Cortex of kidney (tissue), 1 donor: ENCODE measurements around the gene PSTPIP1.

Source experiments
- DNase-seq: peaks from one replicate; lab custom pipeline; 2025; lab: John Stamatoyannopoulos, UW

PSTPIP1 gene

DNA sequence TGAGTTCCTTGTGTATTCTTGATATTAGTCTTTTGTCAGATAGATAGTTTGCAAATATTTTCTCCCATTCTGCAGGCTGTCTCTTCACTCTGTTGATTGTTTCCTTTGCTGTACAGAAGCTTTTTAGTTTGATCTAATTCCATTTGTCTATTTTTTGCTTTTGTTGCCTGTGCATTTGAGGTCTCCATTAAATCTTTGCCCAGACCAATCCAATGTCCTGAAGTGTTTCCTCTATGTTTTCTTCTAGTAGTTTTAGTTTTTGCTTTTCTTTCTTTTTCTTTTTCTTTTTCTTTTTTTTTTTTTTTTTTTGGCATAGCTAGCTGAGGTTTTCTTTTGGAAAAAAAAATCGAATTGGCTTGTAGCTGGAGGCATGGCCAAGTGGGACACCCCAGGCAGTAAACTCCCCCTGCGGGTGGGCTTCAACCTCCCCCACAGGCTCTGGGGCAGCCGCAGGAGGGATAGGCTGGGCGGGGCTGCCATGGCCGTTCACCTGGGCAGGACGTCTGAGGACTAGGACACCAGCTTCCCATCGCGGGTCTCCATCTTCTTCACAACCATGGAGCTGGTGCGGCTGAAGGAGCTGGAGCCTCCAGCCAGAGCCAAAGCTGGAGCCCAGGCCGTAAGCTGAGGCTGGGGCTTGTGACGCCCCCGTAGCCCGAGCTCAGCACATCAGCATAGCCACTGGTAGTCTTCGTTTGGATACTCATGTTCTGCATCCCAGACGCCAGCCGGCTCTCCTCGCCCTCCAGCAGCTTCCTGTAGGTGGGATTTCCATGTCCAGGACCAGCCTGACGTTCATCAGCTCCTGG lies 16.2 kb upstream of the PSTPIP1 start:
- DNase-seq: no peak

DNA sequence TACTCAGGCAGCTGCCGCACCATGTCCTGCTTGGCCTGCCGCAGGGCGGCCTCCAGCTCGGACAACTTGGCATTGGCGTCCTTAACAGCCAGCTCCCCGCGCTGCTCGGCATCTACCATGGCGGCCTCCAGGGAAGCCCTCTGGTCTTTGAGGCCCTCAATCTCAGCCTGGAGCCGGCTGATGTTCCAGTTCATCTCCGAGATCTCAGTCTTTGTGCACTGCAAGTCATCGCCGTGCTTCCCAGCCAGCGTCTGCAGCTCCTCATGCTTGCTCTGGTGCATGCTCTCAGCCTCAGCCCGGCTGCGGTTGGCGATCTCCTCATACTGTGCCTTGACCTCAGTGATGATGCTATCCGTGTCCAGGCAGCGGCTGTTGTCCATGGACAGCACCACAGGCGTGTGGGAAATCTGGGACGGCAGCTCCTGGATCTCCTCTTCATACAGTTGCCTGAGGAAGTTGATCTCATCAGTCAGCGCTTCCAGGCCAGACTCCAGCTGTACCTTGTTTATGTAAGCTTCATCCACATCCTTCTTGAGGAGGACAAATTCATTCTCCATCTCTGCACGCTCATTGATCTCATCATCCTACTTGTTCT lies 15.5 kb upstream of the PSTPIP1 start:
- DNase-seq: no peak

DNA sequence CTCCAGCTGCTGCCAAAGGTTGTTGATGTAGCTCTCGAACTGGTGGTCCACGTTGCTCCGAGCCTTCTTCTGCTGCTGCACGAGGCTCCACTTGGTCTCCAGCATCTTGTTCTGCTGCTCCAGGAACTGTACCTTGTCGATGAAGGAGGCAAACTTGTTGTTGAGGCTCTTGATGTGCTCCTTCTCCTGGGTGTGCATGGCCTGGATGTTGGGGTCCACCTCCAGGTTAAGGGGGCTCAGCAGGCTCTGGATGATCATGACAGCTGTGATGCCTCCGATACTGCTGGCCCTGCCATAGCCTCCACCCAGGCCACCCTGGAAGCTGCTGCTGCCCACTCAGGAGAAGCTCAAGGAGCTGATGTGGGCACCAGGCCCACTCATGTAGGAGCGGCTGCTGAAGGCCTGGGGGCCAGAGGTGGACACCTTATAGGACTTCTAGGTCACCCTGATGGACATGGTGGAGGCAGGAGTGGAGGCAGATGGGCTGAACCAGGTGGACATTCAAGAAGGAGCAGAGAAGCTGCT lies 14.9 kb upstream of the PSTPIP1 start:
- no peak for DNase-seq

DNA sequence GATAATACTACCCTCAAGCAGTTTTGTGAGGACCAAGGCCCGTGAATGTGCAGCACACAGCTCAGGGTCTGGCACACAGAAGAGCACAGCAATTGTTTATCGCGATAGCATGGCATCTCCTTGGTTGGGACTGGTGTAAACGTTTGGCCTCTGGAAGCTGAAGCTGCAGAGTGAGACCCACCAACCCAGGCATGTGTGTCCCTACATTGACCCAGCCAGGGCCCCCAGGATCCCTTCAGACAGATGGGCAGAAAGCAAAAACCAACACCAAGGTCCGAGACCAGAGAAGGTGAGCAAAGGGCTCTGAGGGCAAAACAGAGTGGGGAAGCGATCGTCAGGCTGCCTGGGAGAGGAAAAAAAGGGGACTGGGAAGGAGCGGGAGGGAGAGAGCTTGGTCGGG lies 12.6 kb upstream of the PSTPIP1 start:
- no peak for DNase-seq

DNA sequence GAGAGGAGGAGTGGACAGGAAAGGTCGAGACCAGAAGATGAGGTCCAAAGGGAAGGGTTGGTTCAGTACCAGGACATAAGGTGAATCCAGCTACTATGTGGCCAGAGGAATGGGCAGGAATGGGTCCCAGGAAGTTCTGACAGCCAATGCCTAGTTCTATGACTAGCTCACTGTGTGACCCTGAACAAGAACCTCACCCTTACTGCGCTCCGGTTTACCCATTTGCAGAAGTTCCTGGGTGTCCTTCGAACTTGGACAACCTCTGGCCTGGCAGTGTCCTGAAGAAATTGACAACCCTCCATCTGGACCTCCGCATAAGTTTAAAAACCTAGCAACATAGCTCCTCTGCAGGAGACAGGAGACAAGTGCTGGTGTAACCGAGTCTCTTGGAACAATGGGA lies 12.2 kb upstream of the PSTPIP1 start:
- DNase-seq: no peak

DNA sequence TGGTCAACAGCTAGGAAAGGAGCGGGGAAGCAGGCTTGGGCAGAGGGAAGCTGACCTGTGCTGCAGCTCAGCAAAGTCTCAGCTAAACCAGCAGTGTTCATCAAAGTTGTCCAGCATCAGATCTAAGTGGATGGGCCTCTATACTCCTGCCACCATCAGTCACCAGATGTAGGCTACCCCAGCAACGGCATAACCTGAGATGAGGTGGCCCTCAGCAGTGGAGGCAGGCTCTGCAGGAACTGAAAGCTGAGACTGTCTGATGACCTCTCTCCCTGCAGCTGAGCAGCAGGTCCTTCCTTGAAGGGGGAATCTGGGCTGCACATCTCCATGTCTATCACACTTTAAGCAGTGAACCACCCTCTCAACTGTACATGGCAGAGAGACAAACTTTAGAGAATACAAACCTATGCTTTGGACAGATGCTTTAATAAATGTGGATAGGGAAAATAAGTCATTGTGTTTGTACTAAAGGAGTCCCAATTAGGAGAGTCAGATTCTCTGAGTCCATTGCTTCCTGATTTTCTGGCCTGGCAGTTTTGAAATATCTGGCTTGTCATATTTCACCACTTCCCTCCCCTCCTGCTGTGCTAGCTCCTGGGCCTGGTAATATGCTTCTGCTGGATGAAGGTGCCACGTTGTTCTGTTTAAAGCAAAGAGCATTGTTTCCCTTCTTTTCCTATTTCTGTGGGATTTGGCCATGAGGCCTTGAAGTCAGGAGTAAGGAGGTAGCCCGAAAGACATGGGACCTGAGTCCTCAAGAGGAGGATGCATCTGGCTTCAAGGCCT lies 11.1 kb upstream of the PSTPIP1 start:
- DNase-seq: no peak

DNA sequence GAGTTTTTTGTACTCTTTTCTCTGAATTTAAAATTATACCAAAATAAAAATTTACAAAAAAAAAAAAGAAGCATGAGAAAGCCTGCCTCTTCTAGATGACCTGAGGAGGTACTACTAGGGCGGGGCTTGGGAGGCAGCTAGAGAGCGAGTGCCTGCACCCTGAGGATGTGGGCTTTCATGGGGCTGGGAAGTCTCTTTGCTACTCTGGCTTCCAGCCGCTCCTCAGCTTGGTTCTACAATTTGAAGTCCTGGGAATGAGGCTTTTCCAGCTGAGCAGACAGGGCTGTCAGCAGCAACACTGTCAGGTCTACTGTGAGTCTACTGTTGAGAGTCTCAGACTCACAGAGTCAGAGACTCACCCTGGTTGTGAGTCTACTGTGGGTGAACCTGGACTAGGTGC lies 8.2 kb upstream of the PSTPIP1 start:
- DNase-seq: no peak

DNA sequence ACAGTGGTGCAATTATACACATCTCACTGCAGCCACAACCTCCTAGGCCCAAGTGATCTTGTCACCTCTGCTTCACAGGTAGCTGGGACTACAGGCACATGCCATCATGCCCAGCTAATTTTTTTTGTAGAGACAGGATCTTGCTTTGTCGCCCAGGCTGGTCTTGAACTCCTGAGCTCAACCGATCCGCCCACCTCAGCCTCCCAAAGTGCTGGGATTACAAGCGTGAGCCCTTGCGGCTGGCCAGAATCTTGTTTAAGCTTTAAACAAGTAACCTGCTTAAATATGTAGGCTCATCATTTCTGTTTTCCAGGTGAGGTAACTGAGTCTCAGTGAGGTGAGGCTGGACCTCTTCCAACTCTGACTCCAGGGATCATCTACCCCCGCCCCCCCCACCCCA lies 7.7 kb upstream of the PSTPIP1 start:
- no peak for DNase-seq

DNA sequence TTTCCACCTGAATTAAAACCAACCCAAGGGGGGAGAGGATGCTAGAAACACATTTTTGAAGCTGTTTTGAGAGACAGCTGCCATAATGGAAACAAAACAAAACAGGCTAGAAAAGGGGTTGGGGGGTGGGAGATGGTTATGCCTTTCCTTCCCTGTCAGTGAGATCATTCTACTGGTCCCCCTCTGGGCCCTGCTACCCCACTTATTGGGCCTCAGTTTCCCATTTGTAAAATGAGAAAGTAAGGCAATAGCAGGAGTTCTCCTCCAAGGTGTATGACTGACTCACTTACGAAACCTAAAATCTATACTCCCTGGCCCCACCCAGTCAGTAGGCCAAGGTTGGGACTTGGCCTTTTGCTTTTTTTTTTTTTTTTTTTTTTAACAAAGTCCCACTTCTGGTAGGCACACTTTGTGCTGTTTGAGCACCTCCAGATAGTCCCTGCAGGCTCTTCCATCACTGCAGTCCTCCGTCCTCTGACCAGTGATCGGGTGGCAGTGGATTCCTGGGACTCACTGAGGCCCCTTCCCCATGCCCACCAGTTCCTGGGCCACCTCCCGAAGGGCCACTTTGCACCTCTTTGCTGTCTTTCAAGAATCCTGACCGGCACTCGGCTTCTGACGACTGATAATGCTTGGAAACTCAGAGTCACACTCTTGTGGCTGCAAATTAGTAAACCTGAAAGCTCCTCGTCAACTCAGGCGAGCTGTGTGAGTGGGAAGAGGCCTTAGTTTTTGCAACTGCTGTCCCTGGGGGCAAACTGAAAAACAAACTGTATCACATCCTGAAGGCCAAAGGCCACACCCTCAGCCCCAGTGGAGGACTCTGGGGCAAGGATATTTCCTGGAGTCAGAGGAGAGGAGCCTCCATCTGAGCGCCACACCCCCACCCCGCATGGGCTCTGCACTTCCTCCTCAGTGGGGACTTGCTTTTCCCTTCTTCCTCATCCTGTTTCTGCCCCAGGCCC lies 6.7 kb upstream of the PSTPIP1 start:
- no peak for DNase-seq

DNA sequence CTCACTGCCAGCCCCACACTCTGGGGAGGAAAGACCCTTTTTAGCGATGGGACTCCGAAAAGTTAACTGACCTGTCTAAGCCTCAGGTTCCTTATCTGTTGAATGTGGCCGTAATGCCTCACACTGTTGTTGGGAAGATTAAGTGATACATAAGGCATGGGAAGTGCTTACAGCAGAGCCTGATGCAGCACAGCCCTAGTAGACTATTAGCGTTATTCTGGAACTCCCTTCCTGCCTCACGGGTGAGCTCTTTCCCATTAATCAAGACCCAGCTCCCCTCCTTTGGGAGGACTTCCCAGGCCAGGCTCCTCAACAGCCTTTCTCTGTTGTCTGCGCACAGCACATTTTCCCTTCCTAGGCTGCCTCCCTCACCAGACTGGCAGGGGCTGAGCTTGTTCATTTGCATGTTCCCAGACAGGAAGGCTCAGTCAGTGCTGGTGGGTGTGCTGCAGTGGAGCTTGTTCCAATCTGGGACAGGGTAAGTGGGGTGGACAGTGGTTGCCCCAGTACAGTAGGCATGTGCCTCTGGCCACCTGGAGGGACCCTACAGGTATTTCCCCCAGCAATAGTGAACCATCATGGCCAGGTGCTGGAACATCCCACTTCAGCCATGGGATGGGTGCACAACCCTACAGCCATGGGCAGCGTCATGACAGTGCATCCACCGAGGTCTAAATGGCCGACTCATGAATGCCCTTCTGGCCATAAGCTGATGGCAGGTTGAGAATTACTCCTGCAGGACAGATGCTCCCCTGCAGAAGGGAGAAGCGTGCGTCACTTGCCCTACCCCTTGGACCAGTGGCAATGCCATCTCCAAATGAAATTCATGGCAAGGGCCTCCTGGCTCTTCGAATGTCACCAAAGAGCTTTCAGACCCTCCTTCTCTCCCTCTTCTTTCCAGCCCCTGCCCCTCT lies 5.8 kb upstream of the PSTPIP1 start:
- DNase-seq: no peak

DNA sequence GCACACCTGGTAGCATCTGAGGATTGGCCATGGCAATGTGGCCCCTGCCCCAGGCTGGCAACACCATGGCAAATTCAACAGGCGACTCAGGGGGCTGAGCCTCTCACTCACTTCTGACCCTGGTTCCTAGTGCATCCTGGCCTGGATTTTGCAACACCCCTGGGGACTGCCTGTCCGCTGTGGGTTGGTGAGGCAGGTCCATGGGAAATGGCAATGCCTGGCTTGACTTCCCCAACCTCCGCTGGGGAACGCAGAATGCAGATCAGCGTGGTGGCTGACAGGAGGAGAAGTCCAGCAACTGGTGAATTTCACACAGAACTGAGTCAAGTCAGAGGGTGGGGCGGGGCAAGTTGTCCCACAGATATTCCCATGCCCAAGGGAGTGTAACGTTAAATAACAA lies 3.9 kb upstream of the PSTPIP1 start:
- no peak for DNase-seq

DNA sequence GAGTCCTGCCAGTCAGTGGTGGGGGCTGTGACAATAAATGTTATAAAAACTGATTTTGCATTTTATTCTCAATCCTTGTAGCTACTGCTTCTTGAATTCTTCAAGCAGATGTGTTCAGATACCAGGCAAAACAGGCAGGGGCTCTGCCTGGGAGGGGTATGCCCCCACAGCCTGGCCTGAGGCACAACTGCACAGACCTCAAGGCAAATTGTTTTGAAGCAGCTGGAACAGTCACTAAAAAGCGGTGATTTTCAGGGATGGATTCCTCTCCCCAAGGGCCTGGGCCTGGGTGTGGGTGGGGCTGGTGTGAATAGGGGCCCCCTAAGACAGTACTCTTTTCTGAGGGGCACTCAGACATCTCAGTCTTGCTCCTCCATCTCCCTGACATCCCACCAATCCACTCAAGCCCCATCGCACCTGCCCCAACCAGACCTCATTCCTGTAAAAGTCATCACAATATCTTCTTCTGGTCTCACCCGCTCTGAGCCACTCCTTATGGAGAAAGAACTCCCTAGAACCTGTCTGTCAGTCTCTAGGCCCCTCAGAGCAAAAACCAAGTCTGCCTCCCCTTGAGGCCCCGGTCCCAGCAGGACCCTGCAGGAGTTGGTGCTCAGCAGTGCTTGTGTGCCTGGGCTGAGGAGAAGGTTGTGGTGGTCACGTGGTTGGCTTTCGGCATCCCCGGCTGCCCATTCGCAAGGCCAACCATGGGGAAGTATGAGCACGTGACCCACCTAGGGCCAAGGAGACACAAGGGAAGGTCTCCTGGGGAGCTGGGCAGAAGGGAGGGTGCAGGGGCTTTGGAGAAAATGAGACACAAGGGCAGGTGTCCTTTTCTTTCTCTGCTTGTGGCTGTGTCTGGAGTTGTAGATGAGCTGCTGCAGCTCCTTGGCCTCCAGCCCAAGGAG lies 2.9 kb upstream of the PSTPIP1 start:
- no peak for DNase-seq

DNA sequence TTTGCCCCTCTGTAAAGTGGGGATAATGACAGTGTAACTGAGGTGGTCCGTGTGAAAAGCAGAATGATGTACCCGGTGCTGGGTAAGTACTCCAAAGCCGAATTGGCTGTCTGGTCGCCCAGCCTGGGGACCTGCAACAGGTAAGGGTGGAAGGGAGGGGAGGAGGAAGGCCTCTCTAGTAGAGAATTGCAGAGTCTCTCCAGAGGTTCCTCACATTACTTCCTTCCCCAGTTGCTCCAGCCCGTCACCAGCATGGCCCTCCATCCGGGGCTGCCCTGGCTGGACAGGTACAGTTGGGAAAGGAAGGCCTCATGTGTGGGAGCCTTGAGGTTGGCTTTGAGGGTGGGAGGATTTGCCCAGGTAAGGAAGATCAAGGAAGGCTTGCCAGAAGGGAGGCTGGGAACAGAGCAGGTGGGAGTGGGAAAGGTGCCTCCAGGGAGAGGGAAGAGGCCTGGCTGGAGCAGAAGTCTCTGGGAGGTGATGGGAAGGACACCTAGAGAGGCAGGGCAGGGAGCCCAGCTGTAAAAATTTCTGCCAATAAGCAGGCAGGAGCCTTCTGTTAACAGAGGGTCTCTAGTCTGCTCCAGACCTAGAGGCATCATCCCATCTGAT lies 1.7 kb upstream of the PSTPIP1 start:
- no peak for DNase-seq

DNA sequence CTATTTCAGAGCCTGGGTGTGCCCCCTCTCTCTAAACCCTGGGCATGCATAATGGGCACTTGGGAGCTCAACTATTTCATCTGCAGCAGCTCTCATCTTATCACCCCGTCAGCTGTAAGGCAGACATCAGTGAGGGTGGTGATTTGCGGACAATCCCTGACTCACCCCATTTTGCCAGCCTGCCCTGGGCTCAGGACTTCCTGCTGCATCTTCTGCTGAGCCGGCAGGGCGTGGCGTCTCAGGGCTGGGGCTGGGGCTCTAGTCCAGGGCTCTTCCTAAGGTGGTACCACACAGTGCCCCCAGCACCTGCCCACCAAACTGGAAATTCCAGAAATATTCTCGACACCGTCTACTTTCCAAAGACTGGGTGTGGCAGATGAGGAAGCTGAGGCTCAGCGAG lies 925 bp upstream of the PSTPIP1 start:
- no peak for DNase-seq

DNA sequence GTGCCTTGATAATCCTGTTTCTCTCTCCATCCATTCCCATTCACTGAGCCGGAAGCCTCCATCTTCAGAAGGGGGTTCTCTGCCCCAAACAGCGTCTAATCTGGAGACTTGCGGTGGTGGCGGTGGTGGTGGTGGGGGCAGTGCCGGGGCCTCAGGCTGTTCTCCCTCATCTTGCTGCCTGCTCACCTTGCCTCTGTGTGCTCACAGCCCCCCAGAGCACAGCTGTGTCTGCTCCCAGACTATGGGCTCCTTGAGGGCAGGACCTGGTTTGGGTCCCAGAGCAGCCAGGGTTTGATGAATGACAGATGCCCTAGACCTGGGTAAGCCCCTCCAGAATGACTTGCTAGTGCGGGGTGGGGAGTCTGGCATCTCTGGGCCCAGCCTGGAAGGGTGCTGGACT lies 430 bp upstream of the PSTPIP1 start:
- DNase-seq: no peak

DNA sequence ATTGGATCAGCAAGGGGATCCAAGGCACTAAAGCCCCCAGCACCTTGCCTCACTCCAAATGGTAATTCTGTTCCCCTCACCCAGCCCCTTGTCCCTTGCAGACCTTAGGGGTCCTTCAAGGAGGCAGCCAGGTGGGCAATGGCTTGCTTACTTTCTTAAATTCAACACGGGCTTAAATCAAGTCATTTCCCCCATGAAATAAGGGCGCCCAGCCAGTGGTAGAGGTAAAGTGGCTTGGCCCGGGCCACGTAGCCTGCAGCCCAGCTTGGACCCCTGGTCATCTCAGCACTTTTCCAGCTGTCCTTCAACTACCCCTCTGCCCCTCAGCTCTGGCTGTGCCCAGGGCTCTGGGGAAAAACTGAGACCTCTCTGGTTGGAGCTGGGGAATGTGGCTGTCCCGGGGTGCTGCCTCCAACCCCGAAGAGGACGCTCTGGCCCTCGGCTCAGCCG lies 1.2 kb downstream of the PSTPIP1 start:
- no peak for DNase-seq

DNA sequence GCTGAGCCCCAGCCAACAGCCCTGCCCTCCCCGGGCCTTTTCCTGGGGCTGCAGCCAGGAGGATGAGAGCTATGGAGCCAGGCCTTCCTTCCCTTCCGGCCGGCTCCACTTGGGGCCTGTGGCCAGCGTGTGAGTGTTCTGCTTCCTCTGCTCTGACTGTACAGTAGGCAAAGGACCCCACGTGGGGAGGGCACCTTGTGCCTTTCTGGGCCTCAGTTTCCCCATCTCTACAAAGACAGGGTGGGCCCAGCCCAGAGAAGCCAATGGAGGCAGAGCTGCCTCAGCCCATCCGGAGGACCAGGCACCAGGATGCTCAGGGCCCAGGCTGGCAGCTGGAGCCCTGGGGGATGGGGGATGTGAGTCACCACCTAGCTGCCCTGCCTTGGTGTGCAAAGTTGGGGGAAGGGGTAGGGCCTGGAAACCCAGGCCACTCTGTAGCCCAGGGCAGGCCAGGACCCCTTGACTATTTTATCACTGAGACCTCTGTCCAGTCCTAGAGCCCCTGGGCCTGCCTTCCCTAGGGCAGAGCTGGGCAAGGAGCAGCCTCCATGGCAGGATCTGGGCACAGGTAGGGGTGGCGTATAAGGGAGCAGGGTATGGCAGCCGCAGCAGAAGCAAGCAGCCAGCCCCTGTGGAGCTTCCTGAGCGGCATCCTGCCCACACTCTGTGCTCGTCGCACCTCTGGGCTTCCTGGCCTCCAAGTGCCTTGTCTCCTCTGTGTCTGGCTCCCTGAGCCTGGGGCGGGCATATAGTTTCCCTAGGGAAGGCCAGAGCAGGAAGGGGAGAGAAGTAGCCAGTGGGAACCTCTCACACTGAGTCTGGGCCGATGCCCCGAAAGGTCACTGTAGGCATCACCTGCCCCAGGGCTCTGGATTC lies 1.8 kb downstream of the PSTPIP1 start:
- no peak for DNase-seq

DNA sequence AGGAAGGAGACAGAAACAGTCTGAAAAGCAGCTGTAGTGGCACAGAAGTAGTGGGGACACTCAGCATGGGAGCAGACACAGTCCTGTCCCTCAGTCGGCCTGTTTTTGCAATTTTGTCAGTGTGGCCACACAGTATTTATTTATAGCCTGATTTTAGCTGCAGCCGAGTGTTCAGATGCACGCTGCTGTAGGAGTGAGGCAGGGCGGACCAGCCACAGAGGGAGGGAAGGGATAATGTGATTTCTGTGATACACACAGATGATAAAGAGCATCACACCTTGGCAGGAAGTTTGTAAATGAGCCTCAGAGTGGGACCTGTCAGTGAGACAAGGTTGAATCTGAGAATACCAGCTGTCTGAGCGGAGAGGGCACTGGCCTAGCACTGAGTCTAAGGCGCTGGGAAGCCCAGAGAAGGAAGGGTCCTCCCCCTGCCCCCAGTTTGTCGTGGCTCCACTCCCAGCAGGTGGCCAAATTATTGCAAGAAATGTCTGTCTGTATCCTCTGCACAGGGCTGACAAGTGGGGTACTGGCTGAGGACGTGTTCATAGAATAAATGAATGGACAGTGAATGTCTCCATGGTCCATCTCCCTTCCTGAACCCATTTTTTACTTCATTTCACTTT lies 3.8 kb downstream of the PSTPIP1 start:
- no peak for DNase-seq
